CD14-positive monocyte (primary cell): ENCODE measurements around the gene FHIT. TPM values are rescaled to one million over a fixed set of nuclear protein-coding genes. Genes with fewer than 3 reads are reported as not detected.

Experiments
- DNase-seq, 3 donors: peaks; one replicate each; pipeline ENCODE4 v3.0.0-alpha.2; 2011 to 2022
- H2AFZ ChIP-seq: 2 replicates; pipeline ENCODE4 v1.6.0; 2012; ENCODE audit warnings: mild to moderate bottlenecking, low read depth, low read length, inconsistent platforms; ENCODE audit not compliant: insufficient read depth, poor library complexity, severe bottlenecking
- H3K27ac ChIP-seq, 2 donors: 1 replicate in 1 of 2; 2 replicates in 1 of 2; pipeline ENCODE4 v1.5.1; 2012 to 2013; ENCODE audit warnings: low read length in 2 of 2, control low read depth in 1 of 2, inconsistent platforms in 1 of 2, low read depth in 1 of 2, mild to moderate bottlenecking in 1 of 2
- H3K27me3 ChIP-seq, 2 donors: one replicate each; pipeline versions ENCODE4 v1.6.0 to v1.6.1; 2011 to 2013; ENCODE audit warnings: low read length in 2 of 2; ENCODE audit not compliant: control insufficient read depth in 2 of 2, insufficient read depth in 2 of 2
- H3K36me3 ChIP-seq, 2 donors: replicated peaks in 1 of 2; 1 replicate in 1 of 2; 2 replicates in 1 of 2; pipeline versions ENCODE4 v1.5.1 to v1.6.1; 2012 to 2013; ENCODE audit warnings: low read length in 2 of 2, control low read depth in 1 of 2, inconsistent platforms in 1 of 2, mild to moderate bottlenecking in 1 of 2; ENCODE audit not compliant: insufficient read depth in 2 of 2, control insufficient read depth in 1 of 2
- H3K4me1 ChIP-seq, 2 donors: 1 replicate in 1 of 2; 2 replicates in 1 of 2; pipeline versions ENCODE4 v1.5.1 to v1.6.1; 2012 to 2013; ENCODE audit warnings: low read length in 2 of 2, control low read depth in 1 of 2, inconsistent platforms in 1 of 2, mild to moderate bottlenecking in 1 of 2, moderate library complexity in 1 of 2; ENCODE audit not compliant: insufficient read depth in 2 of 2, control insufficient read depth in 1 of 2
- H3K4me2 ChIP-seq: replicated peaks from 2 replicates; pipeline ENCODE3; 2012; ENCODE audit warnings: low read length, moderate library complexity, mild to moderate bottlenecking; ENCODE audit not compliant: poor library complexity, severe bottlenecking; ENCODE audit errors: extremely low read depth
- H3K4me3 ChIP-seq, 3 experiments: fragments of 200-600 bp in 1 of 3; sonication (generic) in 1 of 3; replicated peaks in 1 of 3; 1 replicate in 2 of 3; 2 replicates in 1 of 3; pipeline ENCODE4 v1.5.1; 2011 to 2013; ENCODE audit warnings: low read length in 3 of 3, mild to moderate bottlenecking in 3 of 3, control low read depth in 2 of 3, low read depth in 2 of 3, inconsistent platforms in 1 of 3, moderate library complexity in 1 of 3
- H3K79me2 ChIP-seq: 2 replicates; pipeline ENCODE4 v1.6.0; 2012; ENCODE audit warnings: mild to moderate bottlenecking, control low read depth, inconsistent platforms, low read length, moderate library complexity; ENCODE audit not compliant: insufficient read depth
- H3K9ac ChIP-seq: 2 replicates; pipeline ENCODE4 v1.6.0; 2017; ENCODE audit warnings: low read length, mild to moderate bottlenecking; ENCODE audit not compliant: insufficient read depth, poor library complexity, severe bottlenecking
- H3K9me3 ChIP-seq, 2 donors: replicated peaks in 1 of 2; 1 replicate in 1 of 2; 2 replicates in 1 of 2; pipeline versions ENCODE4 v1.5.1 to v1.6.1; 2012 to 2013; ENCODE audit warnings: low read length in 2 of 2, control low read depth in 1 of 2; ENCODE audit not compliant: control insufficient read depth in 1 of 2, insufficient read depth in 1 of 2
- H4K20me1 ChIP-seq: 2 replicates; pipeline ENCODE4 v1.6.0; 2012; ENCODE audit warnings: mild to moderate bottlenecking, low read length, control low read depth, moderate library complexity; ENCODE audit not compliant: insufficient read depth
- H3K27ac Mint-ChIP-seq, 7 donors: one replicate each; pipeline ENCODE4 v1.8.0; 2020; ENCODE audit warnings: mild to moderate bottlenecking in 7 of 7, mixed read lengths in 7 of 7, moderate library complexity in 6 of 7, inconsistent platforms in 2 of 7
- H3K27me3 Mint-ChIP-seq, 3 donors: one replicate each; pipeline ENCODE4 v1.8.0; 2021 to 2022; ENCODE audit warnings: low read depth in 3 of 3, mild to moderate bottlenecking in 3 of 3, mixed read lengths in 3 of 3, moderate library complexity in 3 of 3, inconsistent platforms in 1 of 3
- H3K36me3 Mint-ChIP-seq, 2 donors: one replicate each; pipeline ENCODE4 v1.8.0; 2020; ENCODE audit warnings: mixed read lengths in 2 of 2, inconsistent platforms in 1 of 2, mild to moderate bottlenecking in 1 of 2
- H3K4me1 Mint-ChIP-seq: one replicate; pipeline ENCODE4 v1.8.0; 2020; ENCODE audit warnings: mild to moderate bottlenecking, mixed read lengths
- H3K4me3 Mint-ChIP-seq, 2 donors: one replicate each; pipeline ENCODE4 v1.8.0; 2020; ENCODE audit warnings: mild to moderate bottlenecking in 2 of 2, mixed read lengths in 2 of 2, moderate library complexity in 1 of 2
- H3K9me3 Mint-ChIP-seq, 7 donors: one replicate each; pipeline ENCODE4 v1.8.0; 2020 to 2022; ENCODE audit warnings: mixed read lengths in 7 of 7, mild to moderate bottlenecking in 6 of 7, moderate library complexity in 6 of 7, inconsistent platforms in 2 of 7
- CTCF ChIP-seq: fragments of 200-600 bp; IDR thresholded peaks from one replicate; pipeline ENCODE4 v1.8.0; 2022; ENCODE audit warnings: antibody characterized with exemption, mild to moderate bottlenecking
- WGBS: methylation state at CpG from one replicate; pipeline ENCODE4 v1.1.5; 2013; ENCODE audit warnings: missing lambda C conversion rate; ENCODE audit not compliant: insufficient coverage; 5-methylcytosine and 5-hydroxymethylcytosine counted together
- intact Hi-C, 2 donors: fragments of 100-400 bp; cut with micrococcal nuclease; formaldehyde crosslinking; loops; one replicate each; pipeline versions ENCODE4 v1.15.0 to v1.15.1; 2023
- polyA plus RNA-seq, 3 donors: library from polyadenylated mRNA; depleted of rRNA in 1 of 3; unstranded in 2 of 3; stranded (reverse) in 1 of 3; fragments of 300-500 nt in 2 of 3; fragments of >200 nt in 1 of 3; fragmentation: Illumina TruSeq in 2 of 3; gene quantifications; 1 replicate in 2 of 3; 2 replicates in 1 of 3; pipeline ENCODE4 v1.2.3, GENCODE V29; 2012 to 2021

FHIT gene
- polyA plus RNA-seq, 3 donors = 1.7 to 3.4 (median 3.2) TPM

- no peak overlapping the region for H3K4me2 ChIP-seq
- H3K9ac ChIP-seq = no peak overlapping the region
- peaks cover 4 to 7% of the 10 kb centered on the region in 2 donors for H3K4me1 ChIP-seq
- H4K20me1 ChIP-seq = no peaks in the 10 kb centered on the region
- H3K27ac ChIP-seq = no peak overlapping the region
- peaks cover 12% of the 10 kb centered on the region for H3K4me1 Mint-ChIP-seq
- peaks cover 0 to 3% (median 0%) of the 10 kb centered on the region in 7 donors for H3K9me3 Mint-ChIP-seq
- H2AFZ ChIP-seq = no peak overlapping the region
- no peak overlapping the region for H3K27ac Mint-ChIP-seq
- H3K4me3 Mint-ChIP-seq = no peak overlapping the region
- no peaks in the 10 kb centered on the region for H3K27me3 Mint-ChIP-seq
- no peak for DNase-seq
- no peaks in the 10 kb centered on the region for H3K9me3 ChIP-seq
- no peaks in the 10 kb centered on the region for H3K36me3 ChIP-seq
- TF ChIP-seq CTCF = no peak
- H3K36me3 Mint-ChIP-seq = no peaks in the 10 kb centered on the region
- H3K27me3 ChIP-seq = no peaks in the 10 kb centered on the region
- WGBS = no CpG with 5 or more reads among the region's 5 CpGs
- H3K79me2 ChIP-seq = no peaks in the 10 kb centered on the region
- H3K4me3 ChIP-seq = no peak overlapping the region
- intact Hi-C loops = no loop called here
Measured at GRCh38 chr3:60551455-60552209, 699.6 kb downstream of the FHIT start.

GRCh38 chr3:60549863-60550262 is 701.4 kb downstream of the FHIT start:
- Mint-ChIP-seq H3K4me3 (no peak overlapping the region), H3K9me3 (peaks cover 0 to 3% (median 0%) of the 10 kb centered on the region in 7 donors), H3K27me3 (no peaks in the 10 kb centered on the region), H3K4me1 (no peaks in the 10 kb centered on the region), H3K27ac (no peak overlapping the region), H3K36me3 (no peaks in the 10 kb centered on the region)
- intact Hi-C loops = no loop called here
- no peak overlapping the region for H3K4me2 ChIP-seq
- no peak overlapping the region for H3K9ac ChIP-seq
- H3K79me2 ChIP-seq = no peaks in the 10 kb centered on the region
- no peak for DNase-seq
- H2AFZ ChIP-seq = no peak overlapping the region
- H3K4me1 ChIP-seq = no peaks in the 10 kb centered on the region
- no peak overlapping the region for H3K4me3 ChIP-seq
- no peak overlapping the region for H3K27ac ChIP-seq
- TF ChIP-seq CTCF = no peak
- no peaks in the 10 kb centered on the region for H3K36me3 ChIP-seq
- H3K27me3 ChIP-seq = no peaks in the 10 kb centered on the region
- whole genome bisulfite sequencing = no CpG with 5 or more reads among the region's 2 CpGs
- H3K9me3 ChIP-seq = no peaks in the 10 kb centered on the region
- no peaks in the 10 kb centered on the region for H4K20me1 ChIP-seq
